KG1 (cell line): ENCODE measurements around the gene AUNIP.

ENCODE experiments used
- DNase-seq: peaks from one replicate; lab custom pipeline; 2025; lab: John Stamatoyannopoulos, UW

AUNIP gene

DNA sequence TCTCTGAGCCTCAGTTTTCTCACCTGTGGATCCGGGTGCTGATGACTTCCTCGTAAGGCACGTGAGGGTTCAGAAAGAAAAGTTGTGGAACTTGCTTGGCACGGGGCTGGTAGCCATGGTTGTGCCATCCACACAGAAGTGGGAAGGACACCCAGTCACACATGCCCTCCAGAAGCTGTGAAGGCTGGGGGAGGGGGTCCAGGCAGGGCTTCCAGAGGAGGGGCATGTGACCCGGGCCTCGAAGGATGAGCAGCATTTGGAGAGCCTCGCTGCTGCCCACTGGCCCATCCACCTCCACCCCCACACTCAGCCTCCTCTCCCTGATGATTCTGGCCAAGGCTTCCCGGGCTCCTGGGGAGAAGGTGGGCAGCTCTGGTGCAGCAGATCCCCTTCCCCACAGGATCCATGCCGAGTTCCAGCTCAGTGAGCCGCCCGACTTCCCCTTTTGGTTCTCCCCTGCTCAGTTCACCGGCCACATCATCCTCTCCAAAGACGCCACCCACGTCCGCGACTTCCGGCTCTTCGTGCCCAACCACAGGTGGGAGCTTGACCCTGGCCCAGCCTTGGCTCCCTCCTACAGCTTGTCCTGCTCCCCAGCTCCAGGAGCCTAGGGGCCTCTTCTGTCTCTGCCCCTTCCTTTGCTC, 49.9 kb downstream of the AUNIP start:
- no peak for DNase-seq

DNA sequence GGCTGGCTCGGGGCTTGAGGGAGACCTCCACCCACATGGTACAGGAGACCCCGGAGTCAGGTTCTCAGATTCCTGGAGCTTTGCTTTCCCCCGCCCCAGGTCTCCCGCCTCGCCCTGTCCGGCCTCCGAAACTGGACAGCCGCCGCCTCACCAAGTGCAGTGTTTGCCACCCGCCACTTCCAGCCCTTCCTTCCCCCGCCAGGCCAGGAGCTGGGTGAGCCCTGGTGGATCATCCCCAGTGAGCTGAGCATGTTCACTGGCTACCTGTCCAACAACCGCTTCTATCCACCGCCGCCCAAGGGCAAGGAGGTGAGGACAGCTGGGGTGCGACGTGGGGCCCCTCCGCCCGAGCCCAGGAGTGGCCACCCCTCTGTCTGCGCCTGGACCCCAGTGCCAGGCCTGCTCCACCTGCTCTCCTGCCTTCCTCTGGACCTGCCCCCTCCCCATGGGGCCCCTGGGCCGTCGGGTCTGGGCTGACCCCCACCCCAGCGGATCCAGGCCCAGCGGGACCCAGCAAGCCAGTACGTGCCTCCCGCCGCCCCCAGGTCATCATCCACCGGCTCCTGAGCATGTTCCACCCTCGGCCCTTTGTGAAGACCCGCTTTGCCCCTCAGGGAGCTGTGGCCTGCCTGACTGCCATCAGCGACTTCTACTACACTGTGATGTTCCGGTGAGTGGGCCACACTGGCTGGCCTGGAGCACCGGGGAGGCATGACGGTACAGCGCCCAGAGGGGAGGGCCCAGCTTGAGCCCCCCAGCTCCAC, 50.6 kb downstream of the AUNIP start:
- DNase-seq = no peak

DNA sequence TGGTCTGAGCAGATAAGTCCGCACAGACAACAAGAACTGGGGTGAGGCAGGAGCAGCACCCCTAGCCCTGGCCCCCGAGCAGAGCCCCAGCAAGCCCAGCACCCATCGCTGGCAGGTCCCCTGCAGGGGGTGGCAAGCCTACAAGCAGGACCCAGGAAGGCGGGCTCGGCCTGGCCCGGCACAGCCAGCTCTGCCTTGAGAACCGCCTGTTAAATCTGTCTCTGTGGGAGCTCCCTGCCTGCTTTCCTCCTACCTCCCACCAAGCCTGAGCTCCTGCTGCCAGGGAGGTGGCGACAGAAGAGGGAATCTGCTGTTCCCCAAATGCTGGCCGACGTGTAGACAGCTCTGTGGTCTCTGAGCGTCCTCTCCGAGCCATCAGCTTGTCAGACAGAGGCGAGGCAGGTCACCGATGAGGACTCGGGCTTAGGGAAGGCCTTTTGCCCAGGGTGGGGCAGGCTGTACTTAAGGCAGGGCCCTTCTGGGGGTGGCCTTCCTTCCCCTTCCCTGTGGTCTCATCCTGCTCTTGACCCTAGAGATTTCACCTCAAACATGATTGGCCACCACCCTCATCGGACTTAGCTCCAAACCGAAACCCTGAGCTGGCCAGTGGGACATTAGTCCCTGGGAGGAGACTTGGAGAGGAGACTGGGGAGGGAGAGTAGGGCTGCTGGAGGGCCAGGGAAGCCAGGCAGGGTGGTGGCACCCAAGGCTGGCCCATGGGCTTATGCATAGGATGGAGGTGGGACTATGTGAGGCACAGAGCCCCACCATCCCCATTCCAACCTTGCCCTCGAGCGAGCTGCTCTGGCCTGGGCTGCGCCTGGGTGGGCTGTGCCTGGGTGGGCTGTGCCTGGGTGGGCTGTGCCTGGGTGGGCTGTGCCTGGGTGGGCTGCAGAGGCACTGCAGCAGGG, 51.5 kb downstream of the AUNIP start:
- no peak for DNase-seq

DNA sequence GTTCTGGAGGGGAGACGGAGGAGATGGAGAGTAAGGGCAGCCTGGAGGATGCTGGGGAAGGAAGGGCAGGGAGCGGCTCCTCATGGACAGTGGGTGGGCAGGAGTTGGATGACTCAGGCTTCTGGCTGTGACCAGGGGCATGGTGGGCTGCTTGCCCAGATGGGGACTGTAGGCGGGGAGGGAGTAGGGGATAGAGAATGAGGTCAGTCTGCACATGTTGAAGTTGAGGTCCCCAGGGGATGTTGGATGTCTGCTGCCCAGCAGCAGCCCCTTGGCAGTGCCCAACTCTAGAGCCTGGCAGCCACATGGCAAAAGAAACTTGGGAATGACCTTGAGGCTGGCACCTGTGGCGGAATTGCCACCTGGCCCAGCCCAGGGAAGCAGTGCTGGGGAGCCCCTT, 52.8 kb downstream of the AUNIP start:
- DNase-seq = no peak

- DNase-seq = no peak
Measured at GRCh38 chr1:25805863-25806225, 53.4 kb downstream of the AUNIP start.

DNA sequence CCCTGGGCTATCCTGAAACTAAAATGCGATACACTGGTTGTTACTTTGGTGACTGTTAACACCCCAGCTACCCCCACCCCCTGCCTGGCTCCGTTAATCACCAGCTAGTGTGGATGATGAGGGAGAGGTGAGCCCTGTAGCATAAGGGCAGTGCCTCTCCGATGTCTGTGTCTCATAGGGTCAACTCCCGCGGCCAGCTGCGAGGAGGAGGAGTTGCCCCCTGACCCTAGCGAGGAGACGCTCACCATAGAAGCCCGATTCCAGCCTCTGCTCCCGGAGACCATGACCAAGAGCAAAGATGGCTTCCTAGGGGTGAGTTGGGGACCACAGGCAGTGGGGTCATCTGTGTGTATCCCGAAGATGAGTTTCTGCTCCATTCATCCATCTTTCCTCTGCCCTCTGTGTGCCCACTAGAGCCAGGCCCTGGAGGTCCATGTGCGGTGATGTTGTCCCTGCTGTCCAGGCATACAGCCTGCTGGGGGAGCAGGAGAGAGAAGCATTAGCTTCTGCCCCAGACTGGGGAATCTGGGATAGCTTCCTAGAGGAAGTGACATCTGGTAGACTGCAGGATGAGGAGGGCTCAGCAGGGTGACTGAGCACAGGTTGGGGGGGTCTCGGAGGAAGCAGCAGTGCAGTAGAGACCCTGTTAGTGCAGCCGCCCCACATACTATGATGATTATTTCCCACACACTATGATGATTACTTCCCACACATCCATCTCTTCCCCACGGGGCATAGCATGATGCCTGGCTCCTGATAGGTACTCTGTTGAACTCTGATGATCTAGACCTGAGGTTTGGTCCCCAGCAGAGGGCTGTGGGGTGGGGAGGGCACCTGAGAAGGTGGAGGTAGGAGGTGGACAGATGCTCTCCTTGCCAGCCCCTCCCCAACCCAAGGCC, 54.0 kb downstream of the AUNIP start:
- DNase-seq = no peak

DNA sequence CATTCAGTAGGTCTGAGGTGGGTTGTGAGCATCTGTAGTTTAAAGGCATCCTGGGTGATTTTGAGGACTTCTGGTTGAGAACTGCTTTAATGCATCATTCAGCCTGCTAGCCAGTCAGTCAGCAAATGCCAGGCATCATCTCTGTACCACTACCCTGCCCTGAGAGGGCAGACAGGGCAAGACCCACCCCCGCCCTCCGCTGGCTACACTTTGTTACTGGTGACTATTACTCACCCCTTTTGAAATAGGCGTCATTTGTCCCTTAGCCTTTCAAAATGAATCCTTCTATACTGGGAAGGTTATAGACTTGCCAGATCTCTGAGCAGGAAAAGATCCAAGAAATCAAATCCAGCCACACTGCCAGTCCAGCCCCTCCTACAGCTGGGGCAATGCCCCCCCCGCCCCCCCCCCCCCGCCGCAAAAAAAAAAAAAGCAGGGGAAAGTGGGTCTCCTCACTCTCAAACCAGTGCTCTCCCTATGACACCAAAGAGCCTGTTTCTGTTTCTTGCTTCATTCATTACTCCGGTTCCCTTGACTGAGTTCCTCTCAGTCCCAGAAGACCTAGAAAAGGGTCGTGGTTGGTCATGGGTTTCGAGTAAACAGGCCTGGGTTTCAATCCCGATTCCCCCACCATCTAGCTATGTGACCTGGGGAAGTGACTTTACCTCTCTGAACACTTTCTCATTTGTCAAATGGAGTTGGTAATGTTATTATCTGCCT, 54.9 kb downstream of the AUNIP start:
- no peak for DNase-seq

DNA sequence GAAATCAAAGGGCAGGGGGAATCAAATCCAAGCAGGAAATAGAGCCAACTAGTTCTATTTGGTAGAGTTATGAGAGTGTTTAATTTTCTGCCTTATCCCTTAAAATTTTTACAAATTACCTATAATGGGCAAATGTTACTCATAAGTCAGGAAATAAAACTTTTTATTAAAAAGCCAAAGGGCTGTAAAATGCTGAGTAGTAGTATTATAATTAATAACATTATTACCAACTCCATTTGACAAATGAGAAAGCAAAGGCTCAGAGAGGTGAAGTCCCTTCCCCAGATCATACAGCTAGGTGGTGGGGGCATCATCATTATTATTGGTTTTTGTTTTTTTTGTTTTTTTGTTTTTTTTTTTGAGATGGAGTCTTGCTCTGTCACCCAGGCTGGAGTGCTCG, 55.9 kb downstream of the AUNIP start:
- DNase-seq = no peak

DNA sequence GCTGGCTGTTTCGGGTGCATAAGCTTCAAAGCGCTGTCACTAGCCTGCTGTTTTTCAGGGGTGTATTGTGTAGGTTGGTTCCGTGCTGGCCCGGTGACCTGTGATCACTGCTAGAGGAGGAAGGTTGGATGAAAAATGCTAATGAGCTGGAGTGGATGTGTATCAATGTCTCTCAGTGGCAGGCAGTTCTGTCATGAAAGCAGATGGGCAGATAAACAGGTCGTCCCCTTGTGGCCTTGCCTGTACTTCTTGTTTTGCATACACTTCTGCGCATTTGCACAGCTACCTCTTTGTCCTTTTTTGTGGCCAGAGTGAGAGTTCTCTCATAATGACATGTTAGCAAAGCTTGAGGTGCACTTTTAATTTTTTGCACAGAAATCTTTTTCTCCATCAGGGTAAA, 56.3 kb downstream of the AUNIP start:
- DNase-seq = no peak

- no peak for DNase-seq
Measured at GRCh38 chr1:25800703-25801377, 58.4 kb downstream of the AUNIP start.

DNA sequence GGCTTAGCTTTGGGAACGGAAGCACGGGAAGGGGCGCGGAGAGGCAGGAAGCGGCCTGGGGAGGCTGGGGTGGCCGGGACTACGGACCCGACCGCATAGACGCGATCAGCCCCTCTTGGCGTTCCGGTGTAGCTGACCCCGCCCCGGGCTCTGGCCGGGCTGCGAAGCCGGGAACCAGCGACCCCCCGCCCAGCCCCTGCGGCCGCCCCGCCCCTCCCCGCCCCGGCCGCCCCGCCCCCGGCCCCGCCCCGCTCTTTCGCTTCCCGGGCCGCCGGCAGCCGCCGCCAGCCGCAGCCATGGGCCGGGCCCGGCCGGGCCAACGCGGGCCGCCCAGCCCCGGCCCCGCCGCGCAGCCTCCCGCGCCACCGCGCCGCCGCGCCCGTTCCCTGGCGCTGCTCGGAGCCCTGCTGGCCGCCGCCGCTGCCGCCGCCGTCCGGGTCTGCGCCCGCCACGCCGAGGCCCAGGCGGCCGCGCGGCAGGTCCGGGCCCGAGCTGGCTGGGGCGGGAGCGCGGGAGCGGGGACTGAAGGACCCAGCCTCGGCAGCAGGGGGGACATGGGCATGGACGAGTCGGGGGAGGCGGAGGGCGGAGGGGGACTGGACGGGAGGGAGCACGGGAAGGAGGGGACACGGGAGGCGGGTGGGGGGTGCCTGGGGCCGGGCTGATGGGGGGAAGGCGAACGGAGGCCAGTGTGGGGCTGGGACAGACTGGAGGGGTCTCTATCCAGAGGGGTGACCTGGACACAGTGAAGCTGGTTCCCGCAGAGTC, 59.1 kb downstream of the AUNIP start, which contains the start of gene SELENON:
Gene SELENON (plus strand): TSS at position 259 of the 768 bp plus-strand sequence. CDS start 38 bp downstream, at position 297.
- no peak for DNase-seq

DNA sequence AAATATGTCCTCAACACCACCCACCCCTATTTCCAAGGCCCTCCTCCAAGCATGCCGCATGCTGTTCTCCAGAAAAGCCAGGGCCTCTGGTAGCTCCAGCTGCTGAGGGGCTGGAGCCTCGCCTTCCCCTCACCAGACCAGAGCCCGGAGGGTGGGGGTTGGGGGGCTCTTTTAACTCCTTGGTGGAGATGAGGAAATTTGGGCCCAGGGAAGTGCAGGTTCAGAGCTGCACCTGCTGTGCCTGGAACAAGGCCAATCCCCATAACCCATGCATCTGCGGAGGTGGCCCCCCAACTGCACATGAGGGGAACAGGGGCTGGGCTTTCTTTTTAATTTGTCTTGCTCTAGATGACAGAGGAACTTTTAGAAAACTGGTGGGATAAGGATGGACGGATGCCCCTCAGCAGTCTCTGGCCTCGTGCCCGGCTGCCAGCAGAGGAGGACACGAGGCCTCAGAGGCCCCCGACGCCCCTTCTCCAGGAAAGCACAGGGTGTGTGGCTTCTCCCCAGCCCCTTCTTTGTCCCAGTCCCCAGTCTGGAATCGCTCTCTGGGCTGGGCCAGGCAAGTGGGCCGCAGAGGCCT, 59.8 kb downstream of the AUNIP start:
- DNase-seq = no peak

DNA sequence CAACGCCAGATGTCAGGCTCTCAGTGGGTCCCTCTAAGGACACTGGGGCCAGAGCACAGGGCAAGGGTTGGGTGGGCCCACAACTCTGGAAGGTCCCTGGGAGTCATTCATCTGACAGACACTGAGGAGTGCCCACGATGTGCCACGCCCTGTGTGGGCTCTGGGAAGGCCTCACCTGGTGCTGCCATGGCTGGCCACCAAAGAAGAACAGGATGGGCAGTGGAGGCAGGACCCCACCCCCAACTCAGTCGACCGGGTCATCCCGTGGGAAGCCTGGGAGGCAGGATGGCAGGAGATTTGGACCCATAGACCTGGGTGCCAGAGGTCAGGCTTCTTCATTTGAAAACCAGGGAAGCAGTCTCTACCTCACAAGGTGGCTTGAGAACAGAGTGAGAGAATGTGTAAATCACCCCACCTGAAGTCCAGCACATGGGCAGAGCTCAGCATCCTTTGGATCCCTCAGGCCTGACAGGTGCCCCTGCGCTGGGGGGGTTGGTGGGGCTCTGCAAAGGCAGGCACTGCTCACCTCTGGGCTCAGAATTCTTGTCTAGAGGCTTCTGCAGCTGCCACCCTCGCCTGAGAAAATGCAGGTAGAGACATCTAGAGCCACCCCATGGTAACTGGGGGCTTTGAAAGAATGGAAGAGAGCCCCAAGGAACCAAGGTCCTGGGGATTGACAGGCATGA, 60.4 kb downstream of the AUNIP start:
- DNase-seq = no peak

- no peak for DNase-seq
Measured at GRCh38 chr1:25797939-25798338, 61.3 kb downstream of the AUNIP start.

- DNase-seq = peak; percentile 48
Measured at GRCh38 chr1:25796811-25797458, 62.3 kb downstream of the AUNIP start.

GRCh38 chr1:25795946-25796810, 63.1 kb downstream of the AUNIP start:
- no peak for DNase-seq

GRCh38 chr1:25795211-25795610, 64.0 kb downstream of the AUNIP start:
- DNase-seq = no peak
